GM23248 (cell line): Measurements from ENCODE around the gene LEKR1. TPM values are rescaled to one million over a fixed set of nuclear protein-coding genes. Genes with fewer than 3 reads are reported as not detected.

Experiments used
- DNase-seq: peaks from one replicate; pipeline ENCODE4 v3.0.0-alpha.2; 2015
- H2AFZ ChIP-seq: fragments of 200-600 bp; sonication (generic); 2 replicates; pipeline ENCODE4 v1.6.1; 2016; ENCODE audit warnings: antibody characterized with exemption
- H3F3A ChIP-seq: fragments of 200-600 bp; sonication (generic); 2 replicates; pipeline ENCODE4 v1.6.1; 2016; ENCODE audit warnings: mild to moderate bottlenecking, antibody characterized with exemption, mixed run types; ENCODE audit not compliant: insufficient read depth
- H3K27ac ChIP-seq: fragments of 200-600 bp; sonication (generic); 2 replicates; pipeline ENCODE4 v1.5.1; 2016; ENCODE audit warnings: mild to moderate bottlenecking
- H3K27me3 ChIP-seq: fragments of 200-600 bp; sonication (generic); replicated peaks from 2 replicates; pipeline ENCODE4 v1.6.1; 2016; ENCODE audit warnings: mild to moderate bottlenecking; ENCODE audit not compliant: insufficient read depth
- H3K36me3 ChIP-seq: fragments of 200-600 bp; sonication (generic); 2 replicates; pipeline ENCODE4 v1.6.1; 2016; ENCODE audit warnings: low read depth, mild to moderate bottlenecking
- H3K4me1 ChIP-seq: fragments of 200-600 bp; sonication (generic); 2 replicates; pipeline ENCODE4 v1.6.1; 2016; ENCODE audit warnings: mild to moderate bottlenecking; ENCODE audit not compliant: insufficient read depth
- H3K4me2 ChIP-seq: fragments of 200-600 bp; sonication (generic); one replicate; pipeline ENCODE4 v1.6.1; 2016; ENCODE audit warnings: mild to moderate bottlenecking; ENCODE audit not compliant: unreplicated experiment
- H3K4me3 ChIP-seq: fragments of 200-600 bp; sonication (generic); 2 replicates; pipeline ENCODE4 v1.5.1; 2016; ENCODE audit warnings: mild to moderate bottlenecking
- H3K79me2 ChIP-seq: fragments of 200-600 bp; sonication (generic); 2 replicates; pipeline ENCODE4 v1.6.1; 2016; ENCODE audit warnings: mild to moderate bottlenecking; ENCODE audit not compliant: insufficient read depth
- H3K9ac ChIP-seq: fragments of 200-600 bp; sonication (generic); 2 replicates; pipeline ENCODE4 v1.6.1; 2016; ENCODE audit warnings: mild to moderate bottlenecking
- H3K9me2 ChIP-seq: fragments of 200-600 bp; sonication (generic); 2 replicates; pipeline ENCODE4 v1.6.1; 2016; ENCODE audit warnings: mixed run types, mild to moderate bottlenecking, moderate library complexity; ENCODE audit not compliant: insufficient read depth
- H3K9me3 ChIP-seq: fragments of 200-600 bp; sonication (generic); one replicate; pipeline ENCODE4 v1.6.1; 2017; ENCODE audit warnings: low read depth
- H4K20me1 ChIP-seq: fragments of 200-600 bp; sonication (generic); 2 replicates; pipeline ENCODE4 v1.6.0; 2016; ENCODE audit not compliant: insufficient read depth
- EZH2 ChIP-seq: fragments of 200-600 bp; sonication (generic); IDR thresholded peaks from 2 replicates; pipeline ENCODE4 v1.6.1; 2018; ENCODE audit warnings: antibody characterized with exemption, mild to moderate bottlenecking; ENCODE audit not compliant: insufficient read depth, poor library complexity, severe bottlenecking
- EZH2phosphoT487 ChIP-seq: fragments of 200-600 bp; sonication (generic); IDR thresholded peaks from 2 replicates; pipeline ENCODE4 v1.6.1; 2018; ENCODE audit warnings: antibody characterized with exemption, moderate library complexity, mild to moderate bottlenecking, low read depth; ENCODE audit not compliant: insufficient read depth
- WGBS, 2 experiments: methylation state at CpG; one replicate each; pipeline ENCODE4 v1.1.6; 2015 to 2017; ENCODE audit warnings: low lambda C conversion rate in 2 of 2, low coverage in 1 of 2; ENCODE audit errors: missing lambda C conversion rate in 2 of 2; 5-methylcytosine and 5-hydroxymethylcytosine counted together
- in situ Hi-C: fragments of 300-500 bp; cut with MboI; formaldehyde crosslinking; loops from 2 replicates; pipeline ENCODE4 v1.15.0; 2020
- polyA plus RNA-seq: library from polyadenylated mRNA; unstranded; fragments of >200 nt; fragmentation: Nextera tagmentation; extraction: Ambion mirVana; gene quantifications from 2 replicates; pipeline ENCODE4 v1.2.1, GENCODE V29; 2016
- total RNA-seq: library from RNA; depleted of rRNA; stranded (reverse); fragments of >200 nt; shearing (Covaris generic); gene quantifications from 2 replicates; pipeline ENCODE4 v1.2.3, GENCODE V29; 2014

LEKR1 gene
- total and polyA plus RNA-seq, 2 experiments from 2014 or later, result 0.32 to 0.43 TPM

- H4K20me1 ChIP-seq, result no peaks in the 10 kb centered on the region
- no peaks in the 10 kb centered on the region for H3K36me3 ChIP-seq
- peaks cover 25% of the 10 kb centered on the region for H3F3A ChIP-seq
- no peak for DNase-seq
- peak overlapping the region; percentile 96 for H2AFZ ChIP-seq
- peak overlapping the region; percentile 89 for H3K27ac ChIP-seq
- 53 to 54% methylated on average over 18 of the region's 18 CpGs for WGBS, 2 experiments
- peak overlapping the region; percentile 71 for H3K4me3 ChIP-seq
- H3K79me2 ChIP-seq, result no peaks in the 10 kb centered on the region
- no peaks in the 10 kb centered on the region for H3K9me2 ChIP-seq
- H3K27me3 ChIP-seq, result no peaks in the 10 kb centered on the region
- TF ChIP-seq EZH2 (no peak), EZH2phosphoT487 (no peak)
- H3K4me1 ChIP-seq, result peaks cover 28% of the 10 kb centered on the region
- no peaks in the 10 kb centered on the region for H3K9me3 ChIP-seq
- H3K9ac ChIP-seq, result peak overlapping the region; percentile 89
- peak overlapping the region; percentile 84 for H3K4me2 ChIP-seq
- in situ Hi-C loops, result loop anchor here (5.0 to 25.0 kb wide), 4 partner anchors 48 to 952 kb away; no protein-coding TSS in a partner anchor
Measured at GRCh38 chr3:157089455-157090221, 263.5 kb downstream of the LEKR1 start.

GRCh38 chr3:157091083-157091833, 265.1 kb downstream of the LEKR1 start:
- Histone ChIP-seq H3K9ac (no peak overlapping the region), H3K79me2 (no peaks in the 10 kb centered on the region), H4K20me1 (no peaks in the 10 kb centered on the region), H3K27ac (no peak overlapping the region), H3K4me1 (peaks cover 35% of the 10 kb centered on the region), H3F3A (peaks cover 25% of the 10 kb centered on the region), H3K9me2 (no peaks in the 10 kb centered on the region), H3K9me3 (no peaks in the 10 kb centered on the region), H3K4me2 (no peak overlapping the region), H3K4me3 (no peak overlapping the region), H2AFZ (no peak overlapping the region), H3K36me3 (no peaks in the 10 kb centered on the region), H3K27me3 (no peaks in the 10 kb centered on the region)
- TF ChIP-seq EZH2 (no peak), EZH2phosphoT487 (no peak)
- no peak for DNase-seq
- 71 to 77% methylated on average over 4 of the region's 4 CpGs for WGBS, 2 experiments
- in situ Hi-C loops, result loop anchor here (25.0 kb wide), 2 partner anchors 554 to 954 kb away; no protein-coding TSS in a partner anchor

- H3K9me3 ChIP-seq, result no peaks in the 10 kb centered on the region
- no peak for DNase-seq
- no peak overlapping the region for H3K9ac ChIP-seq
- no peak overlapping the region for H2AFZ ChIP-seq
- H3K79me2 ChIP-seq, result no peaks in the 10 kb centered on the region
- no peak overlapping the region for H3K4me2 ChIP-seq
- in situ Hi-C loops, result loop anchor here (25.0 kb wide), 2 partner anchors 555 to 955 kb away; no protein-coding TSS in a partner anchor
- peaks cover 19% of the 10 kb centered on the region for H3F3A ChIP-seq
- H3K36me3 ChIP-seq, result no peaks in the 10 kb centered on the region
- no peak for TF ChIP-seq EZH2
- TF ChIP-seq EZH2phosphoT487, result no peak
- no peaks in the 10 kb centered on the region for H3K9me2 ChIP-seq
- WGBS, 2 experiments, result 84 to 89% methylated on average over 5 of the region's 5 CpGs
- no peak overlapping the region for H3K4me3 ChIP-seq
- no peaks in the 10 kb centered on the region for H3K27me3 ChIP-seq
- H3K27ac ChIP-seq, result no peak overlapping the region
- no peaks in the 10 kb centered on the region for H4K20me1 ChIP-seq
- peaks cover 30% of the 10 kb centered on the region for H3K4me1 ChIP-seq
Measured at GRCh38 chr3:157092230-157092629, 266.1 kb downstream of the LEKR1 start.

- no peaks in the 10 kb centered on the region for H3K9me2 ChIP-seq
- no peaks in the 10 kb centered on the region for H3K27me3 ChIP-seq
- H3K9ac ChIP-seq, result no peak overlapping the region
- H2AFZ ChIP-seq, result no peak overlapping the region
- H3K4me3 ChIP-seq, result no peak overlapping the region
- no peaks in the 10 kb centered on the region for H3K9me3 ChIP-seq
- peaks cover 19% of the 10 kb centered on the region for H3F3A ChIP-seq
- peaks cover 28% of the 10 kb centered on the region for H3K4me1 ChIP-seq
- no peak overlapping the region for H3K4me2 ChIP-seq
- 100% methylated on average over 1 of the region's 1 CpG for whole genome bisulfite sequencing, 2 experiments
- no peaks in the 10 kb centered on the region for H4K20me1 ChIP-seq
- no peak for DNase-seq
- no peaks in the 10 kb centered on the region for H3K36me3 ChIP-seq
- H3K27ac ChIP-seq, result no peak overlapping the region
- H3K79me2 ChIP-seq, result no peaks in the 10 kb centered on the region
- in situ Hi-C loops, result loop anchor here (25.0 kb wide), 2 partner anchors 556 to 956 kb away; no protein-coding TSS in a partner anchor
- TF ChIP-seq EZH2phosphoT487 (no peak), EZH2 (no peak)
Measured at GRCh38 chr3:157093096-157093495, 266.9 kb downstream of the LEKR1 start.
